Heart left ventricle (tissue), 13 donors: ENCODE data around the gene MDP1.

Experiments
- CTCF ChIP-seq, 12 donors: fragments of 200-600 bp; sonication (generic) in 4 of 12; IDR thresholded peaks; one replicate each; pipeline versions ENCODE4 v1.5.0 to v1.8.0; 2018 to 2022; ENCODE audit warnings: antibody characterized with exemption in 12 of 12, mild to moderate bottlenecking in 5 of 12
- POLR2A ChIP-seq, 2 donors: fragments of 450-650 bp; IDR thresholded peaks; one replicate each; pipeline ENCODE4 v1.6.1; 2017; ENCODE audit warnings: antibody characterized with exemption in 2 of 2, mild to moderate bottlenecking in 2 of 2, moderate library complexity in 2 of 2
- donor health status: ischemic (EF 13 %, LVEDD 7.1; RV severe dilation, severe dysfunction).
- donor health status: DM: no; HTN: yes; CAD: no.
- donor health status: DM: no; HTN: no; CAD: no.
- donor health status: ischemic (EF 25% LVEDD 6.9; RV normal size, moderate dysfunction).
- donor health status: ischemic (EF 25% LVEDD 5.7; RV mildly dilated, moderate dysfunction).
- donor health status: ischemic (EF 35%, LVEDD 5.7; RV mildly dilated, moderate dysfunction).
- donor health status: nonischemic (EF 11% LVEDD 7.7; RV severe dilation, severe dysfunction).
- donor health status: DM: yes; HTN: yes; CAD: no.
- donor health status: PGD.
- donor health status: ischemic (EF 29% LVEDD 5.4; RV normal size, mild dysfunction).
- donor health status: nonischemic (EF 23%, LVEDD 6.1; RV moderate dilation, normal function).

GRCh38 chr14:24238123-24238522 is 22.3 kb upstream of the MDP1 start:
- TF ChIP-seq CTCF (IDR thresholded peaks at IDR 0.05) (no peak), POLR2A (IDR thresholded peaks at IDR 0.05) (no peak)
